IMR-90 (cell line): ENCODE results near the gene HOXD3. TPM values are rescaled to one million over a fixed set of nuclear protein-coding genes. Genes with fewer than 3 reads are reported as not detected.
A peak's percentile ranks its signal among the peaks of the same experiment; 100 is the strongest.

Experiments used
- ATAC-seq: fragments of 200-7000 bp; cut with Tn5 transposase; 2 replicates; pipeline ENCODE4 v1.9.1; 2020; ENCODE audit warnings: low read depth, mild to moderate bottlenecking, moderate library complexity
- BruUV-seq: library from RNA; stranded (reverse); fragments of 400-500 nt; replicated peaks from 2 replicates; lab custom pipeline; 2021; lab: Mats Ljungman, UMichigan
- CTCF ChIA-PET: fragments of 300-600 bp; formaldehyde crosslinking; extraction: SDS; loops from one replicate; lab custom pipeline; 2021; ENCODE audit warnings: antibody characterized with exemption; lab: Yijun Ruan, JAX
- POLR2A ChIA-PET: fragments of 300-600 bp; sonication (Branson Sonifier 250); formaldehyde crosslinking; loops from one replicate; lab custom pipeline; 2022; ENCODE audit warnings: antibody characterized with exemption; ENCODE audit not compliant: unreplicated experiment; lab: Charles Lee
- DNase-seq: peaks from one replicate; pipeline ENCODE4 v3.0.0; 2013
- H2AFZ ChIP-seq: replicated peaks from 2 replicates; pipeline ENCODE3; 2013; ENCODE audit warnings: low read length, mild to moderate bottlenecking; ENCODE audit not compliant: poor library complexity
- H2AK5ac ChIP-seq: 2 replicates; pipeline ENCODE4 v1.6.1; 2013; ENCODE audit warnings: low read depth, low read length, inconsistent platforms
- H2AK9ac ChIP-seq: replicated peaks from 2 replicates; pipeline ENCODE3; 2013; ENCODE audit warnings: mild to moderate bottlenecking, low read depth, low read length, moderate library complexity; ENCODE audit not compliant: poor library complexity
- H2BK120ac ChIP-seq: 2 replicates; pipeline ENCODE4 v1.6.1; 2013; ENCODE audit warnings: low read depth, low read length, inconsistent platforms
- H2BK15ac ChIP-seq: 3 replicates; pipeline ENCODE4 v1.6.1; 2013; ENCODE audit warnings: low read depth, low read length, inconsistent platforms
- H2BK20ac ChIP-seq: 2 replicates; pipeline ENCODE4 v1.6.1; 2013; ENCODE audit warnings: low read depth, mild to moderate bottlenecking, inconsistent platforms, low read length, moderate library complexity
- H2BK5ac ChIP-seq: 2 replicates; pipeline ENCODE4 v1.6.1; 2013; ENCODE audit warnings: mild to moderate bottlenecking, low read depth, low read length, inconsistent platforms; ENCODE audit not compliant: poor library complexity, severe bottlenecking
- H3K14ac ChIP-seq: replicated peaks from 2 replicates; pipeline ENCODE4 v1.6.1; 2013; ENCODE audit warnings: low read depth, low read length, inconsistent platforms
- H3K18ac ChIP-seq: 2 replicates; pipeline ENCODE4 v1.6.1; 2013; ENCODE audit warnings: low read depth, low read length, control low read depth
- H3K23ac ChIP-seq: 2 replicates; pipeline ENCODE4 v1.6.1; 2013; ENCODE audit warnings: low read depth, low read length, inconsistent platforms
- H3K27ac ChIP-seq: 2 replicates; pipeline ENCODE4 v1.5.1; 2013; ENCODE audit warnings: mild to moderate bottlenecking, control low read depth, low read length; ENCODE audit not compliant: insufficient read depth
- H3K27me3 ChIP-seq: 2 replicates; pipeline ENCODE4 v1.6.1; 2013; ENCODE audit warnings: low read length; ENCODE audit not compliant: control insufficient read depth, insufficient read depth
- H3K36me3 ChIP-seq: 2 replicates; pipeline ENCODE4 v1.6.1; 2013; ENCODE audit warnings: low read length, mixed read lengths; ENCODE audit not compliant: control insufficient read depth, insufficient read depth
- H3K4ac ChIP-seq: 2 replicates; pipeline ENCODE4 v1.6.1; 2013; ENCODE audit warnings: low read depth, low read length, inconsistent platforms
- H3K4me1 ChIP-seq: 2 replicates; pipeline ENCODE4 v1.6.1; 2013; ENCODE audit warnings: low read length, mixed read lengths; ENCODE audit not compliant: control insufficient read depth, insufficient read depth
- H3K4me2 ChIP-seq: 2 replicates; pipeline ENCODE4 v1.6.1; 2013; ENCODE audit warnings: low read depth, mild to moderate bottlenecking, control low read depth, low read length, moderate library complexity
- H3K4me3 ChIP-seq: 2 replicates; pipeline ENCODE4 v1.5.1; 2013; ENCODE audit warnings: low read depth, mild to moderate bottlenecking, control low read depth, low read length, moderate library complexity; ENCODE audit not compliant: insufficient read depth
- H3K56ac ChIP-seq: 2 replicates; pipeline ENCODE4 v1.6.1; 2013; ENCODE audit warnings: low read length, inconsistent platforms; ENCODE audit not compliant: insufficient read depth; ENCODE audit errors: extremely low read depth
- H3K79me1 ChIP-seq, 2 experiments: 2 replicates each; pipeline ENCODE4 v1.6.1; 2013; ENCODE audit warnings: low read length in 2 of 2, inconsistent platforms in 1 of 2, low read depth in 1 of 2
- H3K9ac ChIP-seq: 2 replicates; pipeline ENCODE4 v1.6.1; 2013; ENCODE audit warnings: low read depth, low read length, control low read depth
- H3K9me1 ChIP-seq: 2 replicates; pipeline ENCODE4 v1.6.1; 2013; ENCODE audit warnings: low read length, inconsistent platforms; ENCODE audit not compliant: insufficient read depth
- H3K9me3 ChIP-seq: 2 replicates; pipeline ENCODE4 v1.6.1; 2013; ENCODE audit warnings: low read length; ENCODE audit not compliant: control insufficient read depth, insufficient read depth
- H4K20me1 ChIP-seq: 2 replicates; pipeline ENCODE4 v1.6.1; 2013; ENCODE audit warnings: low read length, inconsistent platforms; ENCODE audit not compliant: insufficient read depth
- H4K5ac ChIP-seq: 2 replicates; pipeline ENCODE4 v1.6.1; 2013; ENCODE audit warnings: mild to moderate bottlenecking, low read depth, low read length, control low read depth
- H4K8ac ChIP-seq, 2 experiments: 2 replicates each; pipeline ENCODE4 v1.6.1; 2013; ENCODE audit warnings: low read depth in 2 of 2, low read length in 2 of 2, control low read depth in 1 of 2, inconsistent platforms in 1 of 2
- H4K91ac ChIP-seq: 2 replicates; pipeline ENCODE4 v1.6.1; 2013; ENCODE audit warnings: low read depth, low read length, inconsistent platforms; ENCODE audit not compliant: insufficient read depth
- RCOR1 ChIP-seq: IDR thresholded peaks from 2 replicates; pipeline ENCODE4 v1.6.1; 2012; ENCODE audit warnings: mild to moderate bottlenecking, low read length, improper control_type of control experiment; ENCODE audit not compliant: insufficient replicate concordance
- WGBS, 2 experiments: methylation state at CpG; one replicate each; pipeline versions ENCODE4 v1.1.5 to v1.1.7; 2013; ENCODE audit warnings: missing lambda C conversion rate in 2 of 2; ENCODE audit not compliant: insufficient read length in 1 of 2; ENCODE audit errors: extremely low coverage in 2 of 2; 5-methylcytosine and 5-hydroxymethylcytosine counted together
- dilution Hi-C: fragments of 300-500 bp; cut with HindIII; formaldehyde crosslinking; loops from one replicate; pipeline ENCODE4 v1.14.3; 2018; ENCODE audit warnings: low sequenced_read_pairs; ENCODE audit not compliant: unreplicated experiment
- in situ Hi-C: fragments of 300-500 bp; cut with MboI; formaldehyde crosslinking; loops from 3 replicates; pipeline ENCODE4 v1.14.3; 2019; ENCODE audit warnings: low sequenced_read_pairs, inconsistent platforms, mixed read lengths
- intact Hi-C: fragments of 100-400 bp; cut with micrococcal nuclease; formaldehyde crosslinking; loops from 2 replicates; pipeline ENCODE4 v1.10.0; 2022
- polyA plus RNA-seq, 3 experiments: library from polyadenylated mRNA; depleted of rRNA; stranded (reverse); fragments of >200 nt; gene quantifications; 2 replicates each; pipeline ENCODE4 v1.2.3, GENCODE V29; 2012; ENCODE audit warnings: low replicate concordance in 1 of 3
- total RNA-seq: library from RNA; depleted of rRNA; stranded (reverse); fragments of >200 nt; gene quantifications from 2 replicates; pipeline ENCODE4 v1.2.3, GENCODE V29; 2012

Gene HOXD3
- total and polyA plus RNA-seq, 2 of the 4 experiments (the other 2 are of a cell fraction), result not detected

GRCh38 chr2:176139661-176140512, 17.2 kb upstream of the HOXD3 start:
- POLR2A ChIA-PET, result no interaction called here

More at GRCh38 chr2:176139661-176140512, 17.2 kb upstream of the HOXD3 start:
- CTCF ChIA-PET, result interaction anchor here (0.5 to 2.5 kb wide), 23 partner anchors 8 to 1199 kb away, joined by 3 to 24 read pairs (median 4); no protein-coding TSS in a partner anchor
- no peak overlapping the region for H2AK9ac ChIP-seq
- dilution Hi-C loops, result no loop called here
- no peak overlapping the region for H2BK15ac ChIP-seq
- no peak overlapping the region for H4K91ac ChIP-seq
- no peak overlapping the region for H3K27ac ChIP-seq
- no peak for DNase-seq
- no peak for ATAC-seq
- intact Hi-C loops, result loop anchor here (1.0 to 2.0 kb wide), 4 partner anchors 315 to 675 kb away; no protein-coding TSS in a partner anchor
- no peak overlapping the region for H3K18ac ChIP-seq
- no peak overlapping the region for H4K8ac ChIP-seq
- BruUV-seq, result no TSS peak
- H4K20me1 ChIP-seq, result no peaks in the 10 kb centered on the region
- no peak overlapping the region for H2BK20ac ChIP-seq
- H3K36me3 ChIP-seq, result no peaks in the 10 kb centered on the region
- no peak overlapping the region for H2AK5ac ChIP-seq
- H3K56ac ChIP-seq, result no peak overlapping the region
- H3K4me3 ChIP-seq, result peak overlapping the region; percentile 50
- TF ChIP-seq RCOR1, result no peak
- H3K9ac ChIP-seq, result no peak overlapping the region
- H3K9me3 ChIP-seq, result peaks cover 3% of the 10 kb centered on the region
- H4K5ac ChIP-seq, result no peak overlapping the region
- H3K4me2 ChIP-seq, result peak overlapping the region; percentile 79
- in situ Hi-C loops, result loop anchor here (5.0 kb wide), 1 partner anchor 412 kb away; no protein-coding TSS in a partner anchor
- peak overlapping the region; percentile 88 for H2AFZ ChIP-seq
- no peaks in the 10 kb centered on the region for H3K9me1 ChIP-seq
- no peak overlapping the region for H2BK120ac ChIP-seq
- no peak overlapping the region for H3K4ac ChIP-seq
- no CpG with 5 or more reads among the region's 41 CpGs for WGBS, 2 experiments
- H3K79me1 ChIP-seq, result no peaks in the 10 kb centered on the region
- H3K14ac ChIP-seq, result no peak overlapping the region
- H2BK5ac ChIP-seq, result no peak overlapping the region
- no peaks in the 10 kb centered on the region for H3K4me1 ChIP-seq
- H3K23ac ChIP-seq, result no peak overlapping the region
- H3K27me3 ChIP-seq, result peaks cover 74% of the 10 kb centered on the region
